Left lung (tissue), 10 donors: Measurements from ENCODE around the gene ALDH8A1. TPM values are rescaled to one million over a fixed set of nuclear protein-coding genes. Genes with fewer than 3 reads are reported as not detected.

Source experiments
- ATAC-seq: fragments of 200-7000 bp; cut with Tn5 transposase; one replicate; pipeline ENCODE4 v1.9.1; 2020; ENCODE audit warnings: moderate library complexity
- DNase-seq, 4 donors: peaks; one replicate each; pipeline ENCODE4 v3.0.0-alpha.2; 2013 to 2020
- H3K27ac ChIP-seq, 2 donors: fragments of 200-600 bp; sonication (generic) in 1 of 2; one replicate each; pipeline versions ENCODE4 v1.5.0 to v1.8.0; 2020 to 2021
- H3K27me3 ChIP-seq, 2 donors: fragments of 200-600 bp; sonication (generic) in 1 of 2; one replicate each; pipeline versions ENCODE4 v1.5.0 to v1.8.0; 2020 to 2021
- H3K36me3 ChIP-seq, 2 donors: fragments of 200-600 bp; sonication (generic) in 1 of 2; one replicate each; pipeline versions ENCODE4 v1.5.0 to v1.8.0; 2020 to 2021
- H3K4me1 ChIP-seq, 2 donors: fragments of 200-600 bp; one replicate each; pipeline ENCODE4 v1.8.0; 2021
- H3K4me3 ChIP-seq, 2 donors: fragments of 200-600 bp; sonication (generic) in 1 of 2; one replicate each; pipeline versions ENCODE4 v1.5.0 to v1.8.0; 2020 to 2021; ENCODE audit warnings: mild to moderate bottlenecking in 1 of 2
- H3K9me3 ChIP-seq, 2 donors: fragments of 200-600 bp; sonication (generic) in 1 of 2; one replicate each; pipeline versions ENCODE4 v1.5.0 to v1.8.0; 2020 to 2021
- CTCF ChIP-seq, 2 donors: fragments of 200-600 bp; sonication (generic) in 1 of 2; IDR thresholded peaks; one replicate each; pipeline versions ENCODE4 v1.5.0 to v1.8.0; 2021; ENCODE audit warnings: antibody characterized with exemption in 2 of 2
- intact Hi-C, 2 donors: fragments of 100-400 bp; cut with DNase I; formaldehyde crosslinking; loops; one replicate each; pipeline versions ENCODE4 v1.11.2 to v1.14.2; 2022
- polyA plus RNA-seq, 6 donors: library from polyadenylated mRNA; unstranded; fragments of 120-200 nt; gene quantifications; one replicate each; pipeline ENCODE4 v1.2.1, GENCODE V29; 2013; ENCODE audit not compliant: insufficient read length in 6 of 6
- total RNA-seq, 2 donors: library from RNA; stranded (reverse); fragmentation: NEBNext Ultra II Directional; extraction: Animal tissue kit (Norgen Biotek cat#: 25700); gene quantifications; one replicate each; pipeline ENCODE4 v1.2.1, GENCODE V29; 2021
- donor health status: DM: no; HTN: yes; CAD: no.
- donor health status: DM: no; HTN: no; CAD: no.

The ALDH8A1 gene
- total and polyA plus RNA-seq, 8 donors: 0.80 to 2.4 (median 1.1) TPM

GRCh38 chr6:134980846-134981245 lies 30.9 kb upstream of the ALDH8A1 start:
- TF ChIP-seq CTCF (IDR thresholded peaks at IDR 0.05): no peak
- intact Hi-C loops: no loop called here
- Histone ChIP-seq H3K27ac (no peak overlapping the region), H3K9me3 (no peaks in the 10 kb centered on the region), H3K27me3 (no peaks in the 10 kb centered on the region), H3K4me1 (no peaks in the 10 kb centered on the region), H3K4me3 (no peak overlapping the region), H3K36me3 (peaks cover 0 to 81% of the 10 kb centered on the region in 2 donors)
- ATAC-seq: no peak
- DNase-seq: no peak

DNA sequence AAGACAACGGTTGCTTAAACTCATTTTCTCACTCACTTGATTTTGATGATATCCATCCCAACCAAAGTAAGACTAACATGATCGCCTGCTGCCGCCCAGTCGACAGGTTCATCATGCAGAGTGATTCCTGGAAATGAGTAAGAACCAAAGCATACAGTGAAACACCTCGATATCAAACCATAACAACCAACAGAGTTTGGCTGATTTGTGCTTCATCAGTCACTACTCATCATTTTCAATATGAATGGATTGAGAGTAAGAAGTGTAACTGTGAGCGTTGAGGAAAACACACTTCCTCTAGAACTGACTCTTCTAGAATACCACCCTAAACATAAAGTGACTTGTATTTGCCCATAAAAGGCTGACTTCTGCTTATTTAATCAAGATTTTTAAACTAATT lies 29.2 kb upstream of the ALDH8A1 start:
- no peak for TF ChIP-seq CTCF (IDR thresholded peaks at IDR 0.05)
- H3K36me3 ChIP-seq: peaks cover 0 to 76% of the 10 kb centered on the region in 2 donors
- DNase-seq: no peak
- no peak overlapping the region for H3K27ac ChIP-seq
- H3K4me3 ChIP-seq: no peak overlapping the region
- H3K9me3 ChIP-seq: no peaks in the 10 kb centered on the region
- H3K27me3 ChIP-seq: no peaks in the 10 kb centered on the region
- intact Hi-C loops: no loop called here
- ATAC-seq: no peak
- H3K4me1 ChIP-seq: no peaks in the 10 kb centered on the region

DNA sequence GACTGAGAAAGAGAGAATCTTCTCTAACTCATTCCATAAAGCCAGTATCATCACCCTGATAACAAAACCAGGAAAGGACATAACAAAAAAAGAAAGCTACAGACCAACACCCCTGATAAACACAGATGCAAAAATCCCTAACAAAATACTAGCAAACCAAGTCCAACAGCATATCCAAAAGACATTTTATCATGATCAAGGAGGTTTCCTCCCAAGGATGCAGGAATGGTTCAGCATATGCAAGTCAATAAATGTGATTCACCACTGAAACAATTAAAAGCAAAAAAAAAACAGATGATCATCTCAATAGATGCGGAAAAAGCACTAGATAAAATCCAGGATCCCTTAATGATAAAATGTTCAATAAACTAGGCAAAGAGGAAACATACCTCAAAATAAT lies 24.5 kb upstream of the ALDH8A1 start:
- TF ChIP-seq CTCF (IDR thresholded peaks at IDR 0.05): no peak

DNA sequence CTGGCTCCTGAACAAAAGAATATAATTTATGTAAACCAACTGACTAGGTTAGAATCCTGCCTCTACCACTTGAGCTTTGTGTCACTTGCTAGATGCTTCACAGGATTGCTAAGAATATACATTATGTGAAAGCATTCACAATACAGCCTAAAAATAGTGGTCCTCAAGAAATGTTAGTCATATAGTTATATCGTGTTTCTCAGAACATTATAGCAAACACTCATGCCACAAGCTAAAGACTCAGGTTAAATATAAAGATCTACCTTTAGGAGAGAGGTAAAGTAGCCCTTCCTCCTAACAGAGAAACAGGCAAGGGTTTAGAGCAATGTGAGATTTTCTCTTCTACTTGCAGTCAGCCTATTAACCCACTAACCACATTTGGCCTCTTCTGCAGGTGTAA lies 17.8 kb upstream of the ALDH8A1 start:
- Histone ChIP-seq H3K4me1 (no peaks in the 10 kb centered on the region), H3K4me3 (no peak overlapping the region), H3K36me3 (peaks cover 0 to 55% of the 10 kb centered on the region in 2 donors), H3K27me3 (no peaks in the 10 kb centered on the region), H3K9me3 (no peaks in the 10 kb centered on the region), H3K27ac (no peak overlapping the region)
- intact Hi-C loops: no loop called here
- ATAC-seq (no peak), DNase-seq (no peak)
- no peak for TF ChIP-seq CTCF (IDR thresholded peaks at IDR 0.05)

More for the DNA sequence above, 24.5 kb upstream of the ALDH8A1 start:
- Histone ChIP-seq H3K4me3 (no peak overlapping the region), H3K27me3 (no peaks in the 10 kb centered on the region), H3K4me1 (no peaks in the 10 kb centered on the region), H3K9me3 (no peaks in the 10 kb centered on the region), H3K27ac (no peak overlapping the region), H3K36me3 (peaks cover 0 to 61% of the 10 kb centered on the region in 2 donors)
- intact Hi-C loops: no loop called here
- ATAC-seq (no peak), DNase-seq (no peak)

DNA sequence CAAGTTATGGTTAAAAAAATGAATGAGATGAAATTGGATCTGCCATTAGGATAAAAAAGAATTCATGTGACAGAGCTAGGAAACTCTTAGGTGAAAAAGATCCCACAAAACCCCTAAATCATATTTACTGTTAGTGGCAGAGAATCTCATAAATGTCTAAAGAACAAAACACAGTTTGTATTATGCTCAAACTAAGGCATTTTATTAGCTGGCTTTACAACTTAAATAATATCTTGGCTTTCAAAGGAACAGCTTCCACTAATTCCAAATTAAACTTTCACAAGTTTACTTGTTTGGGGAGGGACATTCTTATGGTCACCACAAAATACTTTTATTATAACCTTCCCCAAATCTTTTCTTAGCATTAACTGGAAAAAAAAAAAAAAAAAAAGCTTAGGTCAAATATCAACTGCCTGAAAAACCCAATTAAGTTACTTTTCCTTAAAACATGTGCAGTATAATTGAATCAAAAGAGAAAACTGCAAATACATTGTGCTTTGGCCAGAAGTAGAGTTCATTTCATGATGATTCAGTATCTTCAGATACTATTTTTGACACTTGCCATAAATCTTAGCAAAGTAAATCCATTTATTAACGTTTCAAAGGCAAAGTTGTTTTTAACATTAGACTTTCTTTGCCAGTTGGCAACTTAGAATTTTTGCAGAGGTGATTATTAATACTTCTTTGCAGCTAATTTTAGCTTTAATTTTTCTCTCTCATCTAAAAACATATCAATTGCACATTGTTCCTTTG lies 14.7 kb upstream of the ALDH8A1 start:
- intact Hi-C loops: no loop called here
- Histone ChIP-seq H3K36me3 (peaks cover 0 to 55% of the 10 kb centered on the region in 2 donors), H3K4me3 (no peak overlapping the region), H3K27me3 (no peaks in the 10 kb centered on the region), H3K27ac (no peak overlapping the region), H3K4me1 (no peaks in the 10 kb centered on the region), H3K9me3 (peaks cover 0 to 6% of the 10 kb centered on the region in 2 donors)
- DNase-seq: no peak
- no peak for TF ChIP-seq CTCF (IDR thresholded peaks at IDR 0.05)
- ATAC-seq: no peak
